Measurements from ENCODE around the gene EXOC6B.

The EXOC6B gene

DNA sequence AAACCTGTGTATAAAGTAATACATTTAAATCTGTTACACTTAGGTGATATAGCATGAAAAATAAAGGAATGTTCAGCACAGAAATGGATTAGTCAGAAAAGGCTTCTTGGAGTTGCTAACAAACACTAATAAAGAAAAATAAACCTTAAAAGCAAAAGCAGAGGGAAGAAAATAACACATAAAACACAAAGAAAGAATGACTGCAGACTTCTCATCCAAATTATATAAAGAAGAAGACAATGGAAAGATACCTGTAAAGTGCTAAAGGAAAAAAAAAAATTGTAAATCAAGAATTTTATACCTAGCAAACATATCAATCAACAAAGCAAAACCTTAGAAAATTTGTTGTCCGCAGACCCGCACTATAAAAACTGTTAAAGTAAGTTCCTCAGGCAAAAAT, 63.6 kb downstream of the EXOC6B start:
- H3K4me1 ChIP-seq (ENCODE audit: control insufficient read depth, insufficient read depth, low read length), result 0 out of 2 replicates have a peak, but pooled peaks cover 3% of the 10 kb centered on the region
- ChIA-PET POLR2A (interaction anchor here (0.7 kb wide), 1 partner anchor 11 kb away, joined by 4 read pairs; no protein-coding TSS in a partner anchor), CTCF (interaction anchor here (1.3 kb wide), 1 partner anchor 101 kb away, joined by 3 read pairs; no protein-coding TSS in a partner anchor)
- no peak overlapping the region for H3K4me3 ChIP-seq (ENCODE audit: low read depth, low read length)
- TF ChIP-seq RBAK (tag by site-specific recombination; IDR thresholded peaks at IDR 0.05) (no peak), SETDB1 (IDR thresholded peaks at IDR 0.05; ENCODE audit: insufficient read length, low read length) (peak; percentile 74)
- H3K36me3 ChIP-seq (ENCODE audit: control insufficient read depth in 2 of 2, insufficient read depth in 1 of 2, low read length in 2 of 2), result peaks cover 0 to 3% of the 10 kb centered on the region in 2 experiments; a peak in 2 of 3 replicates
- no peak overlapping the region for H3K27ac ChIP-seq (ENCODE audit: extremely low read depth, low read depth, low read length)
- no peaks in the 10 kb centered on the region for H3K9me3 ChIP-seq (ENCODE audit: control insufficient read depth, insufficient read depth, low read depth, low read length)

DNA sequence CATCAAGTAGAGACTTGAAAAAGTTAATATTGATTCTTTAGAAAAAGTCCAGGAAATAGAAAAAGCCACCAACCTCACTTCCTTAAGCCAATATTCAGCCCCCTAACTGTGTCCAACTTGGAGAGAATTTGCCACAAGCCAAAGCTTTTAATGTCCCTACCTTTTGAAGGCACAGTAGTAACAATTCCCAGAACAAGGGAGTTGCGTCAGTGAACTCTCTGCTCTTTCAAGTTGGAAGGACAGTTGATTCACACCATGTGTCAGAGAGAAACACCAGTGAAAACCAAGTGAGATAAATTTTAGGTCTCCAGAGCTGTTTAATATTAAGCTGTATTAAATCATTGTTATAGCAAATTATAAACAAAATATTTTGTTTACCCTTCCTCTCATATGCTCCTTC, 66.1 kb downstream of the EXOC6B start:
- ChIA-PET POLR2A (no interaction called here), CTCF (interaction anchor here (1.8 kb wide), 1 partner anchor 100 kb away, joined by 5 read pairs; no protein-coding TSS in a partner anchor)
- TF ChIP-seq ZXDB (tag by site-specific recombination; IDR thresholded peaks at IDR 0.05), result no peak
- TF ChIP-seq ZNF776 (tag by site-specific recombination; IDR thresholded peaks at IDR 0.05; ENCODE audit: borderline replicate concordance), result no peak
- TF ChIP-seq, protein P1, sequence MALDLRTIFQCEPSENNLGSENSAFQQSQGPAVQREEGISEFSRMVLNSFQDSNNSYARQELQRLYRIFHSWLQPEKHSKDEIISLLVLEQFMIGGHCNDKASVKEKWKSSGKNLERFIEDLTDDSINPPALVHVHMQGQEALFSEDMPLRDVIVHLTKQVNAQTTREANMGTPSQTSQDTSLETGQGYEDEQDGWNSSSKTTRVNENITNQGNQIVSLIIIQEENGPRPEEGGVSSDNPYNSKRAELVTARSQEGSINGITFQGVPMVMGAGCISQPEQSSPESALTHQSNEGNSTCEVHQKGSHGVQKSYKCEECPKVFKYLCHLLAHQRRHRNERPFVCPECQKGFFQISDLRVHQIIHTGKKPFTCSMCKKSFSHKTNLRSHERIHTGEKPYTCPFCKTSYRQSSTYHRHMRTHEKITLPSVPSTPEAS (tag by site-specific recombination; IDR thresholded peaks at IDR 0.05), result no peak
- no peak for TF ChIP-seq YY2 (tag by site-specific recombination; IDR thresholded peaks at IDR 0.05)
- no peak for TF ChIP-seq ZNF16 (tag by site-specific recombination; IDR thresholded peaks at IDR 0.05; ENCODE audit: low read depth)
- TF ChIP-seq GLIS2 (tag by site-specific recombination; IDR thresholded peaks at IDR 0.05), result no peak
- TF ChIP-seq GLIS1 (tag by site-specific recombination; IDR thresholded peaks at IDR 0.05), result no peak
- TF ChIP-seq ZNF544 (tag by site-specific recombination; IDR thresholded peaks at IDR 0.05), result no peak
- TF ChIP-seq ZFP3 (tag by site-specific recombination; IDR thresholded peaks at IDR 0.05; ENCODE audit: low read depth), result no peak
- TF ChIP-seq ZNF366 (tag by site-specific recombination; conservative IDR thresholded peaks at IDR 0.05), result no peak
- TF ChIP-seq ZNF76 (tag by site-specific recombination; IDR thresholded peaks at IDR 0.05; ENCODE audit: borderline replicate concordance, low read depth), result no peak
- TF ChIP-seq ZNF146 (tag by site-specific recombination; IDR thresholded peaks at IDR 0.05), result no peak
- TF ChIP-seq ZBTB7A (tag by site-specific recombination; IDR thresholded peaks at IDR 0.05; ENCODE audit: low read depth), result no peak
- TF ChIP-seq, protein P2, sequence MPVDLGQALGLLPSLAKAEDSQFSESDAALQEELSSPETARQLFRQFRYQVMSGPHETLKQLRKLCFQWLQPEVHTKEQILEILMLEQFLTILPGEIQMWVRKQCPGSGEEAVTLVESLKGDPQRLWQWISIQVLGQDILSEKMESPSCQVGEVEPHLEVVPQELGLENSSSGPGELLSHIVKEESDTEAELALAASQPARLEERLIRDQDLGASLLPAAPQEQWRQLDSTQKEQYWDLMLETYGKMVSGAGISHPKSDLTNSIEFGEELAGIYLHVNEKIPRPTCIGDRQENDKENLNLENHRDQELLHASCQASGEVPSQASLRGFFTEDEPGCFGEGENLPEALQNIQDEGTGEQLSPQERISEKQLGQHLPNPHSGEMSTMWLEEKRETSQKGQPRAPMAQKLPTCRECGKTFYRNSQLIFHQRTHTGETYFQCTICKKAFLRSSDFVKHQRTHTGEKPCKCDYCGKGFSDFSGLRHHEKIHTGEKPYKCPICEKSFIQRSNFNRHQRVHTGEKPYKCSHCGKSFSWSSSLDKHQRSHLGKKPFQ (tag by site-specific recombination; IDR thresholded peaks at IDR 0.05), result no peak
- no peak for TF ChIP-seq ZNF423 (tag by site-specific recombination; IDR thresholded peaks at IDR 0.05)
- TF ChIP-seq ZNF2 (tag by site-specific recombination; IDR thresholded peaks at IDR 0.05), result no peak
- TF ChIP-seq ZNF843 (tag by site-specific recombination; IDR thresholded peaks at IDR 0.05), result no peak
- Histone ChIP-seq H3K4me1 (ENCODE audit: control insufficient read depth, insufficient read depth, low read length) (peaks cover 15% of the 10 kb centered on the region; the same call in 1 of the 2 replicates), H3K27ac (ENCODE audit: extremely low read depth, low read depth, low read length) (no peak overlapping the region), H3K36me3 (ENCODE audit: control insufficient read depth in 2 of 2, insufficient read depth in 1 of 2, low read length in 2 of 2) (peaks cover 0 to 3% of the 10 kb centered on the region in 2 experiments; a peak in 2 of 3 replicates), H3K4me3 (ENCODE audit: low read depth, low read length) (no peak overlapping the region), H3K9me3 (ENCODE audit: control insufficient read depth, insufficient read depth, low read depth, low read length) (no peaks in the 10 kb centered on the region)

DNA sequence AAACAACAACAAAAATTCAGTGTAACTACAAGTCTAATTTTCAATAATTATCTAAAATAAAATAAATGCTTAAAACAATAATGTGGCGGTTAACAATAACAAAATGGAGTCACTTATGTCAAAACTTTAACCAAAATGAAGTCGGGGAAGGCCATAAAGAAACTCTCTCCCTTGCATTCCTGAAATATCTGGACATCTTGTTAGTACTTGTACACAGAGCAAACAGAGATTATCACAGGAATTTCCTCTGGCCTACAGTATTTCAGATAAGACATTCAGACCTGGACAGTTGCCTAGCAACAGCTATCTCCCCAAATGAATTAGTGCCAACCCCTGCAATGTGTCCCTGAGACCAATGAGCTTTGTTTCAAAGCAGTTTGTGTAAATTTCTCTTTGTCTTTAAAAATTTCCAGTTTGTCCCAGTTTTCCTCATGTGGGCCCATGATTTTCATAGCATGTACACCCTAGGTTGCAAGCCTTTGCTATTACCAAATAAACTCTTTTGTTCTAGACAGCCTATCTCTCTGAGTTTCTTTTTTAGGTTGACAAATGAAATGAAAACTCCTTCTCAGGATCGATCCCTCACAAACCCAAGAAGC, 68.6 kb downstream of the EXOC6B start:
- Histone ChIP-seq H3K36me3 (ENCODE audit: control insufficient read depth in 2 of 2, insufficient read depth in 1 of 2, low read length in 2 of 2) (no peaks in the 10 kb centered on the region; a peak in 1 of 3 replicates), H3K27ac (ENCODE audit: extremely low read depth, low read depth, low read length) (no peak overlapping the region), H3K4me3 (ENCODE audit: low read depth, low read length) (no peak overlapping the region), H3K4me1 (ENCODE audit: control insufficient read depth, insufficient read depth, low read length) (peaks cover 15% of the 10 kb centered on the region; the same call in 1 of the 2 replicates), H3K9me3 (ENCODE audit: control insufficient read depth, insufficient read depth, low read depth, low read length) (no peaks in the 10 kb centered on the region)
- TF ChIP-seq MEIS1 (CRISPR knock-in tag; IDR thresholded peaks at IDR 0.05; ENCODE audit: borderline replicate concordance) (no peak), ZNF555 (tag by site-specific recombination; conservative IDR thresholded peaks at IDR 0.05) (no peak), ZNF664 (tag by site-specific recombination; IDR thresholded peaks at IDR 0.05) (peak; percentile 5; the same call in 1 of the 2 replicates), ZNF530 (tag by site-specific recombination; IDR thresholded peaks at IDR 0.05; ENCODE audit: low read depth) (no peak)
- TF ChIP-seq, protein P3, sequence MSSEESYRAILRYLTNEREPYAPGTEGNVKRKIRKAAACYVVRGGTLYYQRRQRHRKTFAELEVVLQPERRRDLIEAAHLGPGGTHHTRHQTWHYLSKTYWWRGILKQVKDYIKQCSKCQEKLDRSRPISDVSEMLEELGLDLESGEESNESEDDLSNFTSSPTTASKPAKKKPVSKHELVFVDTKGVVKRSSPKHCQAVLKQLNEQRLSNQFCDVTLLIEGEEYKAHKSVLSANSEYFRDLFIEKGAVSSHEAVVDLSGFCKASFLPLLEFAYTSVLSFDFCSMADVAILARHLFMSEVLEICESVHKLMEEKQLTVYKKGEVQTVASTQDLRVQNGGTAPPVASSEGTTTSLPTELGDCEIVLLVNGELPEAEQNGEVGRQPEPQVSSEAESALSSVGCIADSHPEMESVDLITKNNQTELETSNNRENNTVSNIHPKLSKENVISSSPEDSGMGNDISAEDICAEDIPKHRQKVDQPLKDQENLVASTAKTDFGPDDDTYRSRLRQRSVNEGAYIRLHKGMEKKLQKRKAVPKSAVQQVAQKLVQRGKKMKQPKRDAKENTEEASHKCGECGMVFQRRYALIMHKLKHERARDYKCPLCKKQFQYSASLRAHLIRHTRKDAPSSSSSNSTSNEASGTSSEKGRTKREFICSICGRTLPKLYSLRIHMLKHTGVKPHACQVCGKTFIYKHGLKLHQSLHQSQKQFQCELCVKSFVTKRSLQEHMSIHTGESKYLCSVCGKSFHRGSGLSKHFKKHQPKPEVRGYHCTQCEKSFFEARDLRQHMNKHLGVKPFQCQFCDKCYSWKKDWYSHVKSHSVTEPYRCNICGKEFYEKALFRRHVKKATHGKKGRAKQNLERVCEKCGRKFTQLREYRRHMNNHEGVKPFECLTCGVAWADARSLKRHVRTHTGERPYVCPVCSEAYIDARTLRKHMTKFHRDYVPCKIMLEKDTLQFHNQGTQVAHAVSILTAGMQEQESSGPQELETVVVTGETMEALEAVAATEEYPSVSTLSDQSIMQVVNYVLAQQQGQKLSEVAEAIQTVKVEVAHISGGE (tag by site-specific recombination; conservative IDR thresholded peaks at IDR 0.05; ENCODE audit: low read depth), result no peak
- ChIA-PET POLR2A (interaction anchor here (0.6 kb wide), 1 partner anchor 438 kb away, joined by 3 read pairs; no protein-coding TSS in a partner anchor), CTCF (interaction anchor here (0.6 to 2.5 kb wide), 3 partner anchors 11 to 112 kb away, joined by 3 to 10 read pairs (median 5); no protein-coding TSS in a partner anchor)
